CD8-positive, alpha-beta memory T cell (primary cell): Measurements from ENCODE around the gene CCDC85A. TPM values are rescaled to one million over a fixed set of nuclear protein-coding genes. Genes with fewer than 3 reads are reported as not detected.

Experiments used
- CTCF ChIA-PET: fragments of 350-600 bp; sonication (Branson Sonifier 250); formaldehyde crosslinking; loops from one replicate; lab custom pipeline; 2021; ENCODE audit warnings: antibody characterized with exemption; lab: Charles Lee
- POLR2A ChIA-PET: fragments of 350-600 bp; sonication (Branson Sonifier 250); formaldehyde crosslinking; loops from one replicate; lab custom pipeline; 2021; ENCODE audit warnings: antibody characterized with exemption; lab: Charles Lee
- DNase-seq, 5 donors: peaks; one replicate each; pipeline versions ENCODE4 v3.0.0 to v3.0.0-alpha.2; 2020 to 2022; ENCODE audit warnings: mixed read lengths in 1 of 5
- H3K27ac ChIP-seq: one replicate; pipeline ENCODE4 v1.7.0; 2013; ENCODE audit warnings: low read depth, mild to moderate bottlenecking, low read length, moderate library complexity
- H3K27me3 ChIP-seq: 2 replicates; pipeline ENCODE4 v1.7.0; 2013; ENCODE audit warnings: low read length, mild to moderate bottlenecking; ENCODE audit not compliant: insufficient read depth, poor library complexity, severe bottlenecking
- H3K36me3 ChIP-seq: 2 replicates; pipeline ENCODE4 v1.7.0; 2013; ENCODE audit warnings: mild to moderate bottlenecking, low read length, moderate library complexity; ENCODE audit not compliant: insufficient read depth
- H3K4me1 ChIP-seq: 2 replicates; pipeline ENCODE4 v1.7.0; 2013; ENCODE audit warnings: mild to moderate bottlenecking, low read length, moderate library complexity; ENCODE audit not compliant: insufficient read depth
- H3K4me3 ChIP-seq: 2 replicates; pipeline ENCODE4 v1.7.0; 2013; ENCODE audit warnings: mild to moderate bottlenecking, low read length
- H3K9me3 ChIP-seq: 2 replicates; pipeline ENCODE4 v1.7.0; 2013; ENCODE audit warnings: mild to moderate bottlenecking, low read length
- H3K27ac Mint-ChIP-seq, 8 donors: one replicate each; pipeline ENCODE4 v1.8.0; 2020 to 2021; ENCODE audit warnings: mixed read lengths in 8 of 8, mild to moderate bottlenecking in 6 of 8, inconsistent platforms in 3 of 8, moderate library complexity in 3 of 8
- H3K27me3 Mint-ChIP-seq, 2 donors: one replicate each; pipeline ENCODE4 v1.8.0; 2020 to 2021; ENCODE audit warnings: mixed read lengths in 2 of 2, mild to moderate bottlenecking in 1 of 2, moderate library complexity in 1 of 2
- H3K36me3 Mint-ChIP-seq, 3 donors: one replicate each; pipeline ENCODE4 v1.8.0; 2020 to 2021; ENCODE audit warnings: mixed read lengths in 3 of 3, inconsistent platforms in 1 of 3, mild to moderate bottlenecking in 1 of 3
- H3K4me1 Mint-ChIP-seq, 3 donors: one replicate each; pipeline ENCODE4 v1.8.0; 2020 to 2021; ENCODE audit warnings: mixed read lengths in 3 of 3, inconsistent platforms in 1 of 3, mild to moderate bottlenecking in 1 of 3
- H3K4me3 Mint-ChIP-seq, 7 donors: one replicate each; pipeline ENCODE4 v1.8.0; 2020 to 2021; ENCODE audit warnings: mixed read lengths in 7 of 7, mild to moderate bottlenecking in 6 of 7, moderate library complexity in 4 of 7, inconsistent platforms in 2 of 7
- H3K9me3 Mint-ChIP-seq, 5 donors: one replicate each; pipeline ENCODE4 v1.8.0; 2020 to 2022; ENCODE audit warnings: mixed read lengths in 5 of 5, mild to moderate bottlenecking in 3 of 5, moderate library complexity in 2 of 5, inconsistent platforms in 1 of 5
- polyA plus RNA-seq: library from polyadenylated mRNA; unstranded; fragments of 300-500 nt; fragmentation: Illumina TruSeq; gene quantifications from one replicate; pipeline ENCODE4 v1.2.3, GENCODE V29; 2021
- total RNA-seq, 2 experiments: library from RNA; stranded (reverse); gene quantifications; one replicate each; pipeline ENCODE4 v1.2.3, GENCODE V29; 2021

CCDC85A gene
- total and polyA plus RNA-seq, 3 experiments from 2014 or later = not detected

GRCh38 chr2:56390644-56391043 is 206.9 kb downstream of the CCDC85A start:
- CTCF ChIA-PET = no interaction called here
- no peak overlapping the region for H3K4me3 Mint-ChIP-seq
- no peak for DNase-seq
- POLR2A ChIA-PET = no interaction called here
- no peaks in the 10 kb centered on the region for H3K9me3 ChIP-seq
- no peaks in the 10 kb centered on the region for H3K36me3 ChIP-seq
- H3K27me3 ChIP-seq = no peaks in the 10 kb centered on the region
- H3K4me3 ChIP-seq = no peak overlapping the region
- no peaks in the 10 kb centered on the region for H3K36me3 Mint-ChIP-seq
- no peaks in the 10 kb centered on the region for H3K4me1 ChIP-seq
- peaks cover 0 to 24% (median 4%) of the 10 kb centered on the region in 5 donors for H3K9me3 Mint-ChIP-seq
- H3K4me1 Mint-ChIP-seq = no peaks in the 10 kb centered on the region
- no peak overlapping the region for H3K27ac Mint-ChIP-seq
- no peaks in the 10 kb centered on the region for H3K27me3 Mint-ChIP-seq
- no peak overlapping the region for H3K27ac ChIP-seq

GRCh38 chr2:56410140-56410539 is 226.3 kb downstream of the CCDC85A start:
- peaks cover 2% of the 10 kb centered on the region for H3K9me3 ChIP-seq
- no peaks in the 10 kb centered on the region for H3K36me3 ChIP-seq
- Mint-ChIP-seq H3K4me3 (no peak overlapping the region), H3K27me3 (no peaks in the 10 kb centered on the region), H3K27ac (no peak overlapping the region), H3K36me3 (no peaks in the 10 kb centered on the region), H3K9me3 (peaks cover 6 to 12% (median 7%) of the 10 kb centered on the region in 5 donors), H3K4me1 (no peaks in the 10 kb centered on the region)
- no peak overlapping the region for H3K4me3 ChIP-seq
- CTCF ChIA-PET = no interaction called here
- POLR2A ChIA-PET = no interaction called here
- no peaks in the 10 kb centered on the region for H3K4me1 ChIP-seq
- DNase-seq = no peak
- H3K27ac ChIP-seq = no peak overlapping the region
- H3K27me3 ChIP-seq = no peaks in the 10 kb centered on the region

- no peaks in the 10 kb centered on the region for H3K27me3 ChIP-seq
- DNase-seq = no peak
- POLR2A ChIA-PET = no interaction called here
Measured at GRCh38 chr2:56416500-56417176, 232.8 kb downstream of the CCDC85A start.

More at GRCh38 chr2:56416500-56417176, 232.8 kb downstream of the CCDC85A start:
- Mint-ChIP-seq H3K27me3 (no peaks in the 10 kb centered on the region), H3K4me3 (no peak overlapping the region), H3K9me3 (peaks cover 7 to 34% (median 15%) of the 10 kb centered on the region in 5 donors), H3K4me1 (no peaks in the 10 kb centered on the region), H3K27ac (no peak overlapping the region), H3K36me3 (no peaks in the 10 kb centered on the region)
- CTCF ChIA-PET = no interaction called here
- no peaks in the 10 kb centered on the region for H3K36me3 ChIP-seq
- no peak overlapping the region for H3K27ac ChIP-seq
- H3K9me3 ChIP-seq = no peaks in the 10 kb centered on the region
- no peak overlapping the region for H3K4me3 ChIP-seq
- no peaks in the 10 kb centered on the region for H3K4me1 ChIP-seq
